GM10248 (cell line): ENCODE results near the gene SYTL1.

ENCODE experiments used
- CTCF ChIA-PET: fragments of 300-600 bp; sonication (Branson Sonifier 250); formaldehyde crosslinking; extraction: SDS; loops from one replicate; lab custom pipeline; 2021; ENCODE audit warnings: antibody characterized with exemption; lab: Yijun Ruan, JAX
- POLR2A ChIA-PET: fragments of 350-650 bp; sonication (Branson Sonifier 250); formaldehyde crosslinking; extraction: SDS; loops from one replicate; lab custom pipeline; 2020; ENCODE audit warnings: antibody characterized with exemption; lab: Yijun Ruan, JAX
- DNase-seq: peaks from one replicate; pipeline ENCODE4 v3.0.0; 2012; ENCODE audit errors: extremely low spot score
- CTCF ChIP-seq: IDR thresholded peaks from 2 replicates; pipeline ENCODE4 v1.5.1; 2012; ENCODE audit warnings: mild to moderate bottlenecking, low read depth; ENCODE audit errors: extremely low read depth, missing control alignments, control extremely low read depth

Gene SYTL1

DNA sequence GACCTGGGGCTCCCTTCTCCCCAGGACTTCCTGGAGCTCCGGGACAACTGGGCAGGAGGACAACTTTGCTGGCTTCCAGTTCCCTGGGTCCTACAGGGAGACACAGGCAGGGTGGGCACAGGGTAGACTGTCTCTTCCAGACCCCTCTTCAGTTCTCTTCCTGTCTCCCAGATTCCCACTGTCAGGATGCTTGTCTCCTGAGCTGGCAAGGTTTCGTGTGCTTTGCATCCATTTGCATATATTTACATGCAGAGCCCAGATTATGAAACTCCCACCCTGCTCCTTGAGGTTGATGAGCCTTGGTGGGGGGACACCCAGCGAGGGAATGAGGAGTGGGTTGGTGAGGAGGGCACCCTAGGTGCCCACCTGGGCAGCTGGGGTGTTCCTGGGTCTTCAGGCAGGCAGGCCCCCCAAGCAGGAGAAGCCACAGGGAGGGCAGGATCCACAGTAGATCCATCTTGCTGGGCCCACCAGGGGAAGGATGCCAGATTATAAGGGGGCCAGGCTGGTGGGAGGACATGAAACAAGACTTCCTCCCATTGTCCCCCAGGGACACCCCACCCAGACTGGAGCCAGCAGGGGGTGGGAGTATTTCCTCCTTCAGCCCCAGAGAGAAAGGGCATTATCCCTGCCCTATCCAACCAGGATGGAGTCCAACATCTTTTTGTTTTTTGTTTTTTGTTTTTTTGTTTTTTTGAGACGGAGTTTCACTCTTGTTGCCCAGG is 32.7 kb downstream of the SYTL1 start, which contains the start of gene FCN3:
TSS of gene FCN3 (minus strand) at position 463 of the 725 bp plus-strand sequence. CDS start at position 457, 6 bp downstream.
- no peak for DNase-seq
- CTCF ChIA-PET: interaction anchor here (1.1 to 1.2 kb wide), 4 partner anchors 8 to 77 kb away, joined by 3 to 4 read pairs (median 4); partner anchors contain the start of gene MAP3K6
- POLR2A ChIA-PET: no interaction called here
- no peak for TF ChIP-seq CTCF

- DNase-seq: no peak
- no peak for TF ChIP-seq CTCF
- POLR2A ChIA-PET: no interaction called here
- CTCF ChIA-PET: interaction anchor here (0.7 to 13.1 kb wide), 4 partner anchors 10 to 80 kb away, joined by 3 to 222 read pairs (median 8); partner anchors contain the start of gene GPR3
These were observed 36.1 kb downstream of the SYTL1 start for GRCh38 chr1:27377760-27378495.

DNA sequence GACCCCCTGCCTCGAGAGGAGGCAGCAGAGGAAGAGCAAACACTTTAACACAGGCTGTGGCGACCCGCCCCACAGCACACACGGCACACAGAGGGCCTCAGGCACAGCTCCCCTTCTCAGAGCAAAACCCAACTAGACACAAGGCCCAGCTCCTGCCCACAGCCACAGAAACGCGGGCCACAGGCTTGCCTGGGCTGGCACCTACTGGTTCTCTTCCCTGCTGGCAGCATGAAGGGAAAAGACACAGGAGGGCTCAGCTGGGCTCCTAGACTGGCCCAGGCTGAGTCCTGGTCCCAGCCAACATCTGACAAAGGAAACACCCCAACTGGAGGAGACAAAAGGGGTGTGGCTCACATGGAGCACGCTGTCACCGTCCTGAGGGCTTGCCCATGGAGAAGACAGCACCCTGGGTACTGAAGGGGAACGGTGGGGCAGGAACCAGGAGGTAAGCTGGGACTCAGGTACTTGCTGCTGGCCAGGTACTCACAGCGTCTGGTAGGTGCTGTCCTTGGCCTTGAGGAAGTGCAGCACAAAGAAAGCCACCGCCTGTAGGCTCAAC is 37.8 kb downstream of the SYTL1 start:
- DNase-seq: no peak
- ChIA-PET CTCF (interaction anchor here (1.0 to 13.1 kb wide), 5 partner anchors 8 to 722 kb away, joined by 3 to 222 read pairs (median 8); no protein-coding TSS in a partner anchor), POLR2A (no interaction called here)
- no peak for TF ChIP-seq CTCF

- CTCF ChIA-PET: interaction anchor here (1.7 to 13.1 kb wide), 3 partner anchors 7 to 82 kb away, joined by 8 to 222 read pairs (median 9); no protein-coding TSS in a partner anchor
- TF ChIP-seq CTCF: no peak
- POLR2A ChIA-PET: no interaction called here
- DNase-seq: no peak
These were observed 38.4 kb downstream of the SYTL1 start for GRCh38 chr1:27380224-27380623.

DNA sequence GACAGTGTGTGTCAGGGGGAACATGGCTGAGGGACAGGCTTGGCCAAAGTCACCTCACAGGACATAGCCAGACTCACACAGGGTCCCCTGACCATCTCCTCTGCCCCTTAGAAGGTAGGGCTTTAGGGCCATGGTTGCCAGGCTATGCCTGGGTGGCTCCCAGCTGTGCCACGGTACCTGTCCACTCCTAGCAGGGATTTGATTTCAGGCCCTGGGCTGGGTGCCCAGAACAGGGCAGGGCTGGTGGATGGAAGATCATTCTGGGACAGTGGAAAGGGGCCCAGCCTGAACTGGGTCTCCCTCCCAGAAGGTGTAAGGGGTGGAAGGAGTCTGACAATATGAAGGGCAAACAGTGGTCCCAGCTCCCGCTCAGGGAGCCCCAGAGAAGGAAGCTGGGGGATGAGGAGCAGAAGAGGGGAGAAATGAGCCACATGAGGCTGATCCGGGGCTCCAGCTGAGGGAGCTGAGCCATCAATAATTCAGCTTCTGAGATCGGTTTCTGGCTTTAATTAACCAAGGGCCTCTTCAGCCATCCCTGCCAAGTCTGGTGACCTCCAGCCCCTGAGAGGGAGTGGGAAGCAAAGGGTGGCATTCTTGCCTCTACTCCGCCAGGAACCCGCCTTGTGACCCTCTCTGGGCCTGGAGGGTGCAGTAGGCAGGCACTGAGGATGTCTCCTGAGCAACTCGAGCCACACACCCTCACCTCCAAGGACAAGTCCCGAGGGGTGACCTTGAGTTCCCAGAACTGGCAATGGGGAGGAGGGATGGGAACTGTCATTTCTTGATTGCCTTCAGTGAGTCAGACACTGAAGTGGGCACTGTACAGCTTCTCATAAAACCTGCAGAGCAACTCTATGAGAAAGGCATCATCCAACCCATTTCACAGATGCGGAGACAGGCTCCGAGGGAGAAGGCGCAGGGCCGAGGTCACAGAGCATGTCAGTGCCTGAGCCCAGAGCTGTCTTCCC is 39.2 kb downstream of the SYTL1 start:
- no peak for TF ChIP-seq CTCF
- no peak for DNase-seq
- POLR2A ChIA-PET: no interaction called here
- CTCF ChIA-PET: interaction anchor here (0.7 to 13.1 kb wide), 8 partner anchors 9 to 83 kb away, joined by 4 to 222 read pairs (median 10); partner anchors contain the start of gene MAP3K6
